Loucy (cell line): Measurements from ENCODE around the gene KLHL14.

Experiments used
- H2AFZ ChIP-seq: fragments of 200-600 bp; sonication (generic); 2 replicates; pipeline ENCODE4 v1.6.0; 2016; ENCODE audit warnings: antibody characterized with exemption, mild to moderate bottlenecking, low read length, moderate library complexity
- H3F3A ChIP-seq: fragments of 200-600 bp; 2 replicates; pipeline ENCODE4 v1.6.0; 2016; ENCODE audit warnings: antibody characterized with exemption, low read depth, mild to moderate bottlenecking
- H3K27me3 ChIP-seq: fragments of 200-600 bp; sonication (generic); 2 replicates; pipeline ENCODE4 v1.6.1; 2014; ENCODE audit warnings: low read length, mild to moderate bottlenecking; ENCODE audit not compliant: insufficient read depth, poor library complexity, severe bottlenecking
- H3K36me3 ChIP-seq: fragments of 200-600 bp; sonication (generic); 2 replicates; pipeline ENCODE4 v1.6.1; 2016; ENCODE audit warnings: low read length; ENCODE audit not compliant: insufficient read depth
- H3K4me1 ChIP-seq: fragments of 200-600 bp; sonication (generic); 2 replicates; pipeline ENCODE4 v1.5.1; 2014; ENCODE audit warnings: low read length, mild to moderate bottlenecking; ENCODE audit not compliant: insufficient read depth, poor library complexity, severe bottlenecking
- H3K4me2 ChIP-seq: fragments of 200-600 bp; sonication (generic); 2 replicates; pipeline ENCODE4 v1.6.0; 2014; ENCODE audit warnings: antibody characterized with exemption, low read length, low read depth, mild to moderate bottlenecking; ENCODE audit not compliant: poor library complexity, severe bottlenecking
- H3K4me3 ChIP-seq: fragments of 200-600 bp; sonication (generic); 2 replicates; pipeline ENCODE4 v1.5.1; 2014; ENCODE audit warnings: low read length, mild to moderate bottlenecking, mixed read lengths; ENCODE audit not compliant: poor library complexity, severe bottlenecking
- H3K79me2 ChIP-seq: fragments of 200-600 bp; sonication (generic); 2 replicates; pipeline ENCODE4 v1.6.1; 2014; ENCODE audit warnings: low read length; ENCODE audit not compliant: insufficient read depth
- H3K9ac ChIP-seq: fragments of 200-600 bp; sonication (generic); 2 replicates; pipeline ENCODE4 v1.6.0; 2014; ENCODE audit warnings: mild to moderate bottlenecking, low read depth, low read length, moderate library complexity; ENCODE audit not compliant: poor library complexity, severe bottlenecking
- H3K9me2 ChIP-seq: fragments of 200-600 bp; sonication (generic); replicated peaks from 2 replicates; pipeline ENCODE4 v1.6.1; 2016; ENCODE audit warnings: low read depth, low read length, mixed read lengths
- H3K9me3 ChIP-seq: fragments of 200-600 bp; sonication (generic); 2 replicates; pipeline ENCODE4 v1.6.1; 2014; ENCODE audit warnings: mild to moderate bottlenecking, antibody characterized with exemption, low read length, low read depth; ENCODE audit not compliant: insufficient read depth
- H4K20me1 ChIP-seq: fragments of 200-600 bp; sonication (generic); 2 replicates; pipeline ENCODE4 v1.6.0; 2014; ENCODE audit warnings: antibody characterized with exemption, low read length, mild to moderate bottlenecking; ENCODE audit not compliant: insufficient read depth, poor library complexity, severe bottlenecking
- CTCF ChIP-seq: fragments of 200-600 bp; sonication (generic); conservative IDR thresholded peaks from 2 replicates; pipeline ENCODE4 v1.5.1; 2014; ENCODE audit warnings: mild to moderate bottlenecking, antibody characterized with exemption, low read length
- EZH2phosphoT487 ChIP-seq: fragments of 200-600 bp; IDR thresholded peaks from 2 replicates; pipeline ENCODE4 v1.6.1; 2018; ENCODE audit warnings: antibody characterized with exemption, mild to moderate bottlenecking, moderate library complexity, borderline replicate concordance

Gene KLHL14

GRCh38 chr18:32750328-32750727 is 22.5 kb downstream of the KLHL14 start:
- no peaks in the 10 kb centered on the region for H3K79me2 ChIP-seq
- TF ChIP-seq CTCF (no peak), EZH2phosphoT487 (no peak)
- H2AFZ ChIP-seq: no peak overlapping the region
- H3K27me3 ChIP-seq: peaks cover 3% of the 10 kb centered on the region
- H3K9me2 ChIP-seq: no peaks in the 10 kb centered on the region
- no peaks in the 10 kb centered on the region for H3K9me3 ChIP-seq
- no peaks in the 10 kb centered on the region for H3F3A ChIP-seq
- H3K36me3 ChIP-seq: no peaks in the 10 kb centered on the region
- H3K9ac ChIP-seq: no peak overlapping the region
- H3K4me3 ChIP-seq: no peak overlapping the region
- no peaks in the 10 kb centered on the region for H4K20me1 ChIP-seq
- H3K4me2 ChIP-seq: no peak overlapping the region
- H3K4me1 ChIP-seq: no peaks in the 10 kb centered on the region

- H3K4me1 ChIP-seq: no peaks in the 10 kb centered on the region
- no peak overlapping the region for H2AFZ ChIP-seq
- no peaks in the 10 kb centered on the region for H3K9me2 ChIP-seq
- H3K27me3 ChIP-seq: peaks cover 3% of the 10 kb centered on the region
- no peaks in the 10 kb centered on the region for H3K9me3 ChIP-seq
- H3K79me2 ChIP-seq: no peaks in the 10 kb centered on the region
- TF ChIP-seq CTCF (no peak), EZH2phosphoT487 (no peak)
- H4K20me1 ChIP-seq: no peaks in the 10 kb centered on the region
- H3F3A ChIP-seq: no peaks in the 10 kb centered on the region
- H3K4me2 ChIP-seq: no peak overlapping the region
- H3K9ac ChIP-seq: no peak overlapping the region
- H3K36me3 ChIP-seq: no peaks in the 10 kb centered on the region
- no peak overlapping the region for H3K4me3 ChIP-seq
Measured at GRCh38 chr18:32749809-32750208, 23.0 kb downstream of the KLHL14 start.

- Histone ChIP-seq H3F3A (no peaks in the 10 kb centered on the region), H4K20me1 (no peaks in the 10 kb centered on the region), H3K4me1 (no peaks in the 10 kb centered on the region), H3K36me3 (no peaks in the 10 kb centered on the region), H3K4me3 (no peak overlapping the region), H3K9ac (no peak overlapping the region), H3K9me3 (no peaks in the 10 kb centered on the region), H3K79me2 (no peaks in the 10 kb centered on the region), H3K4me2 (no peak overlapping the region), H3K27me3 (no peaks in the 10 kb centered on the region), H2AFZ (no peak overlapping the region), H3K9me2 (no peaks in the 10 kb centered on the region)
- no peak for TF ChIP-seq EZH2phosphoT487
- TF ChIP-seq CTCF: no peak
Measured at GRCh38 chr18:32742579-32742978, 30.2 kb downstream of the KLHL14 start.
